Measurements from ENCODE around the gene MACROD2.
A peak's percentile ranks its signal among the peaks of the same experiment; 100 is the strongest.

MACROD2 gene

GRCh38 chr20:15909995-15910394 lies 1914.7 kb downstream of the MACROD2 start:
- DNase-seq (ENCODE audit: low spot score) (no peak), FAIRE-seq (no peak)

GRCh38 chr20:15911581-15911980 lies 1916.3 kb downstream of the MACROD2 start:
- DNase-seq (ENCODE audit: low spot score) (no peak), FAIRE-seq (no peak)

DNA sequence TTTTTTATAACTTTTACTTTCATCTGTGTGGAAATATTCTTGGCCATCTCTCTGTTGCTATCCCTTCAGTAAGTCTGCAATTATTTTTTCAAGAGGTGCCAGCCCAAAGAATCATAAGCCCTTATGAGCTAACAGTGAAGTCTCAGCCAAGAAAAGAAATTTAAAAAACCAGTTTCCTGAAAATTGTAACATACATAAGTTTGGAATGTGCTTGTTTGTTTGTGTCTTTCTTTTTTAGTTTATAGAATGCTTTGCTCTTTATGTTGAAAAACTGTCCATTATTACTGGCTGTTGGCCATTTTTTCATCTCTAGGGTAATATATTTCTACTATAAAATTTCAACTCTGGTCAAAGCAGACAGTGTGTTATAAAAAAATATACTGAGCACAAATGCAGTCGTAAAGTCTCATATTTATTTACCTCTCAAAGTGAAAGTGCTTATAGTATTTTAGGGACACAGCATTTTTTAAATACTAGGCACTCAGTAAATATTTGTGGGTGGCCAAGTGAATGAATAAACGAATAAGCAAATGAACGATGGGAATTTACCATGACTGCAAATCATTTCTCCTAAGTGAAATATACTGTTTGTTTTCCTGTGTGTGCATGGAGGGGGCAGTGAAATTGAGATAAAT lies 1918.2 kb downstream of the MACROD2 start:
- DNase-seq (ENCODE audit: low spot score) (no peak), FAIRE-seq (no peak)

DNA sequence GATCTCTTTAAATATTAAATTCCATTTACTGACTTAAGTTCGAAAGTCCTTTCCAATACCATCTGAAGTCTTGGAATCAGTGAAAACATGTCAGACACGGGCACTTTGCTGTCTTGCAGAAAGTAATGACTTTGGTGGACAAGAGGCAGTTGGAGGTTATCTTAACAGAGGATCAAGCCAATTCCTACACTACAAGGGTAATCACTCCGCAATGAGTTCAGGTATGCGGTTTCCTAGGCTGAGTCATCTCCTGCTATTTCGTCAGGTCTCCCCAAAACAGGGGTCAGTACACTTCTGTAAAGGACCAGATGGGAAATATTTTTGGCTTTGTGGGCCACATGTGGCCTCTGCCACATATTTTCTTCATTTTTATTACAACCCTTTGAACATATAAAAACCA lies 1921.3 kb downstream of the MACROD2 start:
- peak; percentile 34 for DNase-seq (ENCODE audit: low spot score)
- peak; percentile 66 for FAIRE-seq

GRCh38 chr20:15917283-15917682 lies 1922.0 kb downstream of the MACROD2 start:
- FAIRE-seq (no peak), DNase-seq (ENCODE audit: low spot score) (no peak)

GRCh38 chr20:15918631-15919030 lies 1923.3 kb downstream of the MACROD2 start:
- FAIRE-seq (no peak), DNase-seq (ENCODE audit: low spot score) (no peak)

DNA sequence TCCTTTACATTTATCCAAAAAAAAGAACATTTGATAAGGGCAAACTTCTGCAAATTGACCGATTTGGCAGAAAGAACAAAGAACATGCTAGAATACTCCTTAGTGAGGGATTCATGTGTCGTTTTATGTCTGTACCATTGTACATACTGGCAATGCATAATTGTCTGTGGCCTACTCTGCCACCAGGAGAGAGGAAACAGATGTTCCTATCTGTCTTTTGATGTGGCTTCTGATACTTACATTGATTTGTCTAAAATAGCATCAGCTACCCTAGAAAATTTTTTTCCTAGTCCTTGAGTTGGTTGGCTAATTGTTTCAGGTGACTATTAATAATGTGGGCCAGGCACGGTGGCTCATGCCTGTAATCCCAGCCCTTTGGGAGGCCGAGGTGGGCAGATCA lies 1923.8 kb downstream of the MACROD2 start:
- DNase-seq (ENCODE audit: low spot score) = no peak
- no peak for FAIRE-seq

DNA sequence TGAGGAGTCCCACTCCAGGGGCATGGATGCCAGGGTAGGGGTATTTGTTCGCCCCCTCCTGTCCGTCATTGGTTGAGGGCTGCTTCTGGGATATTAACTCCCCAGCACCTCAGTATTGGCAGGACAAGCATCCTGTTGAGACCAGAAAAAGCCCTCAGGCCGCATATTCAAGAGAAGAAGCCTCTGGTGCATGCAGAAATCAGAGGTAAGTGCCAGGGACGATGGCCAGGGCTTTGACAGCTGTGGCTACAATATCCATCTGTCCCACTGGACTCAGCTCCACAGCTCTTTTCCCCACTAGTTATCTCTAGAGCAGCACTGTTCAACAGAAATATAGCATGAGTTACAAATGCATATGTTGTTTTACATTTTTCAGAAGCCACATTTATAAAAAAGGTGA lies 1926.6 kb downstream of the MACROD2 start:
- no peak for FAIRE-seq
- no peak for DNase-seq (ENCODE audit: low spot score)

DNA sequence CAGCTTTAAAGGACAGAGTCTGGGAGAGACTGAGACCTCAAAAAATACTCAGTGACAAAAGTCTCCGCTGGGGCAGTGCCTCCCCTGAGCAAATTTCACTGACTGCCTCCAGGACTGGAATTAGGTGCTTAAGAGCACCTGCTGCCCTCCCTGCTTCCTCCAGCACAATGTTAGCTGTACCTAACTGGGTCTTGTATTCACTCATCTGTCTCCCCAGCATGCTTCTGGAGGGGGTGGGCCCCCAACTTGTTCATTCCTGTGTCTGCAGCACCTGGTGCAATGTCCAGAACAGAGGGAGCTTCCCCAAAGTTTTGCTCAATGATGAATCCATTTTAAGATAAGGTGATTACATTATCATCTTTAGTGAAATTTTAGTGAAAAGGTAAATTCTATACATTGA lies 1927.2 kb downstream of the MACROD2 start:
- FAIRE-seq (no peak), DNase-seq (ENCODE audit: low spot score) (no peak)

GRCh38 chr20:15923030-15923776 lies 1927.9 kb downstream of the MACROD2 start:
- DNase-seq (ENCODE audit: low spot score) (no peak), FAIRE-seq (no peak)

GRCh38 chr20:15924556-15924955 lies 1929.2 kb downstream of the MACROD2 start:
- DNase-seq (ENCODE audit: low spot score) = no peak
- FAIRE-seq = no peak

DNA sequence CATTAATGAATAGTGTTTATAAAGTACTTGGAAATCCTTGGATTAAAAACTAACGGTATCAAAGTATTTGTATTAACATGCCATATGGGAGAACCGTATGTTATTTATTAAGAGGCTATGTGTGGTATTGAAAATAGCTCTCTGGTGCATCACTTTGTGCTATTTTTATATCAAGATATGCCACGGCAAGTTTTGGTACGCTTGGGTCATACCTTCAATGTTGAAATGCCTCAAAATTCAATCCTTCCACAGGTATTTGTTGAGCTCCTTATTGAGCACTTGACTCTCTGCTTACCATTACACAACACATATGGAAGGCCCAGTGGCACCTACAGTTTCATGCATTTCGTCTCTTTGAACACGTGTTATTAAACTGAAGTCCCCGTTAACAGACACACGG lies 1930.1 kb downstream of the MACROD2 start:
- FAIRE-seq (no peak), DNase-seq (ENCODE audit: low spot score) (no peak)

DNA sequence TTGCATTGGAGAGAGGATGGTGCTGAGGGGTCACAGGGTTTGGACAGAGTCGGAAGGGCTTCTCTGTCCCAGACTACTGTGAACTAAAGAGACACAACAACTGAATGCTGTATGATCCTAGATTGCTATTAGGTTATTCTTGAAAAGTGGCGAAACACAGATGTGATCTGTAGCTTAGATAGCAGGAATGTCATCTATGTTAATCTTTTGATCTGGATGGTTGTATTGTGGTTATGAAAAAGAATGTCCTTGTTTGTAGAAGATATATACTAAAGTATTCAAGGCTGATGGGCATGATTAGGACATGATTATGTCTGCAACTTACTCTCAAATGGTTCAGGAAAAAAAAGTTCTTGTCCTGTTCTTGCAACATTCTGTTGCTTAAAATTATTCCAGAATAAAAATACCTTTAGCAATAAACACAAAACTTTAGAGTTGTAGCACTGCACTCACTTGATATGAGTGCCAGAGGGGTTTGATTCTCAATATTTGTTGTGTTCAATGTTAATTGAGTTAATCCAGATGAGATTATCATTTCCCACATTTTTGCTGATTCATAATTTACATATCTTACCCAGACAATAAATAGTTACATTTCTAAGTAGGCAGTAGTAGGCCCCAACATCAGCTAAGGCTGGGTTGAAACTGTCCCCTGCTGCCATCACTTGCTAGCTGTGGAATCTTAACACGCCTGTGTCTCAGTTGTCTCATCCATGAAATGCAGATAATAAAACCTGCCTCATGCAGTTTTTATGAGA lies 1932.8 kb downstream of the MACROD2 start:
- no peak for FAIRE-seq
- DNase-seq (ENCODE audit: low spot score) = no peak

DNA sequence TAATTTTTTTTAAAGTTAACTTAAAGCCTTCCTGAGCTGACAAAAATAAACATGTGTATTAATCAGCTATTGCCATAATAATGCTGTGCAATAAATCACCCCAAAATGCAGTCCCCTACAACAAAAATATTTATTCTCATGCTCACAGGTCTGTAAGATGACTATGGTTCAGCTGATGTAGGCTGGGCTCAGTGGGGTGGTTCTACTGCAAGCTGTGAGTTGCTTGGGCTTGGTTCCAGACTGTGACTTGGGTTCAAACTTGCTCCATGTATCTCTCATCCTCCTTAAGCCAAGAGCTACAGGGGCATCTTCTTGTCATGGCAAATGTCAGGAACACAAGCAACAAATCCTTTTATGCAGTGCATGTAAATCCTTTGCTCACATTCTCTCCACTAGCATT lies 1933.6 kb downstream of the MACROD2 start:
- no peak for FAIRE-seq

DNA sequence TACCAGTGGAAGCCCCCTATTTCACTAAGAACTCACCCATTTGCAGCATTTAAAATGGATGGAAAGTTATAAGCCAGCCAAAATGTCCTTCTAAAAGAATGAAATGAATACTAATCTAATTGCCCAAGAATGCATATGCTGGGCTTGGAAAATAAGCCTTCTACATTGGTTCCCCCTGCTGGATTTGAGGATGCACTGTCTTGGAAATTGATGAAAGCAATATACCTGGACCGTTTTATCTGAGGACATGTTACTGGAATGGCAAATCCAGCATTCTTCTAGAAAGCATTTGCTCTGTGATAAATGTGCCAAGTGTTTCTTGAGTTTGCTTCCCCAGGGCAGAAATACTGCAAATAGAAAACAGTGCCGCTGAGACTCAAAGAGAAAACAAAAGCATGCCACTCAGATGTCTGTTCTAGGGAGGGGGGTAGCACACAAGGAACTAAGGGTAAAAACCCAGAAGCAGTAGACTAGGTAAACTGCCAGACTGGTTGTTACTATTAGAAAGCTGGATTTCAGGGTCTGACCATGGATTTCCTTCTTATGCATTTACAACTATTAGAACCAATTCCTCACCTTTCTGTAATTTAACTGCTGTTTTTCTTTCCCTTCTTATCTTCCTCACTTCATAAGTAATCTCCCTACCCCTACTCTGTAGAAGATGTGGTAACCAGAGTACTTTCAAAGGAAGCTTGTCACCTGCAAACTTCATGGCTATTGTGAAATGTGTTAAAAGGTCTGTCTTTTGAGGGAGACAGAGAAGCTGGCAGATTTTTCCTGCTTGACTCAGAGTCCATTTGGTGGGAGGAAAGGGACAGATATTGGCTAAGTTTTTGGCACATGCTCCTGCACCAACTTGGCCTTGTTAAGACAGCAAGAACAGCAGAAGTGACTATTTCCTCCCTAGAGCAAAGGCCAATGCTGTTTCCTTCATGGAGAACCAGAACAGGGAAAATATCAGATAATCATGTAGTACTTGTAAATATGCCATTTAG lies 1935.3 kb downstream of the MACROD2 start:
- FAIRE-seq = no peak
- peak; percentile 37 for DNase-seq (ENCODE audit: low spot score)

More for the DNA sequence above, 1933.6 kb downstream of the MACROD2 start:
- no peak for DNase-seq (ENCODE audit: low spot score)

DNA sequence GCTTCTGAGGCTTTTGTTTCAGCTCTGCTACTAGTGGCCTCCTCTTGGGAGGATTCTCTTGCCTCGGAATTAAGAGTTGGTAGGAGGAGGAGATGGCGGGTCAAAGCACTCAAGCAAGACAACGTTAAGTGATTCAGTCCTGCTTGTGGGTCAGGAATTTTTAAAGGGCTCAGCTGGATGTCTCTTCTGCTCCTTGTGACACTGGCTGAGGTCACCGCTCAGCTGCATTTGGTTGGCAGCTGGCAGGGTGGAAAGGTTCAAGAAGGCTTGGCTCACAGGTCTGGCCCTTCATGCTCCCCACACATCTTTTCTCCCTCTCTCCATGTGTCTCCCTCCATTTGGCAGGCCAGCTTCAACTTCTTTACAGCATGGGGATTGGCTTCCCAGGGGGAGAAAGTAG lies 1936.6 kb downstream of the MACROD2 start:
- DNase-seq (ENCODE audit: low spot score) (no peak), FAIRE-seq (no peak)

DNA sequence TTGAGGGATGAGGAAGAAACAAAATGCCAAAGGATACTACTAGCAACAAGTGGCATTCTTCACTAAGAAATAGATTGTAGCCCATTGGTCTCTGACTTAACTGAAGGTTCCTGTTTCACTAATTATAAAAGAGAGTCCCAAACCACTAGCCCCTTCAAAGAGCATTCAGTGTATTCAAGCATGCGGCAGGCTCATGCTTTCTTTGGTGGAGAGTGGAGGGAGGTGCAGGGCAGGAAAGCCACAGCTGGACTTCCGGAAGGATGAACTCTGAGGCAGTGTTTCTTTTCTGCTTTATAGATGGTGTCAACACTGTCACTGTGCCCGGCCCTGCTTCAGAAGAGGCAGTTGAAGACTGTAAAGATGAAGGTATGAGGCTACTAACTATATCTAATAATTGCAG lies 1941.9 kb downstream of the MACROD2 start:
- FAIRE-seq (no peak), DNase-seq (ENCODE audit: low spot score) (no peak)

- no peak for DNase-seq (ENCODE audit: low spot score)
- no peak for FAIRE-seq
These were observed 1943.5 kb downstream of the MACROD2 start for GRCh38 chr20:15938847-15939246.

DNA sequence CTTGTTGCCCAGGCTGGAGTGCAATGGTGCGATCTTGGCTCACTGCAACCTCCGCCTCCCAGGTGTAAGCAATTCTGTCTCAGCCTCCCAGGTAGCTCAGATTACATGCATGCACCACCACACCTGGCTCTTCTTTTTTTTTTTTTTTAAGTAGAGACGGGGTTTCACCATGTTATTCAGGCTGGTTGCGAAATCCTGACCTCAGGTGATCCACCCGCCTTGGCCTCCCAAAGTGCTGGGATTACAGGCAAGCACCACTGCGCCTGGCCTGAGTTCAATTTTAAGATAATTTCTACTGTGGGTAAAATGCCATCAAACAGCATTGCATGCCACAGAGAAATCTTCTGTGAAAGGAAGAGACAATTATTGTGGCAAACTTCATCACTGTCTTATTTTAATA lies 1944.8 kb downstream of the MACROD2 start:
- FAIRE-seq = no peak
- no peak for DNase-seq (ENCODE audit: low spot score)

- FAIRE-seq (no peak), DNase-seq (ENCODE audit: low spot score) (peak; percentile 53)
These were observed 1946.8 kb downstream of the MACROD2 start for GRCh38 chr20:15942130-15942529.

- DNase-seq (ENCODE audit: low spot score) (no peak), FAIRE-seq (no peak)
These were observed 1950.0 kb downstream of the MACROD2 start for GRCh38 chr20:15945289-15945688.
